Measurements from ENCODE around the gene ADM2.
A peak's percentile ranks its signal among the peaks of the same experiment; 100 is the strongest.

ADM2 gene

GRCh38 chr22:50467773-50468440, 13.4 kb upstream of the ADM2 start:
- no peak for DNase-seq (ENCODE audit: low read depth)

- DNase-seq (ENCODE audit: low read depth), result no peak
Observed at GRCh38 chr22:50468626-50469025, 12.7 kb upstream of the ADM2 start.

GRCh38 chr22:50469377-50470305, 11.7 kb upstream of the ADM2 start:
- DNase-seq (ENCODE audit: low read depth), result peak; percentile 95

- no peak for DNase-seq (ENCODE audit: low read depth)
Observed at GRCh38 chr22:50470491-50470890, 10.9 kb upstream of the ADM2 start.

GRCh38 chr22:50471197-50471847, 10.0 kb upstream of the ADM2 start:
- DNase-seq (ENCODE audit: low read depth), result no peak

GRCh38 chr22:50471962-50472361, 9.4 kb upstream of the ADM2 start:
- DNase-seq (ENCODE audit: low read depth), result no peak

- DNase-seq (ENCODE audit: low read depth), result peak; percentile 22
Observed at GRCh38 chr22:50473088-50473487, 8.3 kb upstream of the ADM2 start.

- peak; percentile 33 for DNase-seq (ENCODE audit: low read depth)
Observed at GRCh38 chr22:50473855-50474671, 7.3 kb upstream of the ADM2 start.

- peak; percentile 81 for DNase-seq (ENCODE audit: low read depth)
Observed at GRCh38 chr22:50474710-50475651, 6.4 kb upstream of the ADM2 start, which contains the start of gene SBF1. Gene SBF1, minus strand, starts transcription at chr22:50475035. Its CDS starts 195 bp downstream, at chr22:50474840.

- no peak for DNase-seq (ENCODE audit: low read depth)
Observed at GRCh38 chr22:50475652-50476002, 5.7 kb upstream of the ADM2 start.

- DNase-seq (ENCODE audit: low read depth), result no peak
Observed at GRCh38 chr22:50476868-50477267, 4.5 kb upstream of the ADM2 start.

- DNase-seq (ENCODE audit: low read depth), result no peak
Observed at GRCh38 chr22:50477923-50478322, 3.4 kb upstream of the ADM2 start.

GRCh38 chr22:50479721-50480120, 1.6 kb upstream of the ADM2 start:
- DNase-seq (ENCODE audit: low read depth), result no peak

- DNase-seq (ENCODE audit: low read depth), result no peak
Observed at GRCh38 chr22:50481045-50481439, 301 bp upstream of the ADM2 start.

- DNase-seq (ENCODE audit: low read depth), result no peak
Observed at GRCh38 chr22:50482107-50483074, 1.0 kb downstream of the ADM2 start.

- no peak for DNase-seq (ENCODE audit: low read depth)
Observed at GRCh38 chr22:50483106-50483505, 1.8 kb downstream of the ADM2 start.

- no peak for DNase-seq (ENCODE audit: low read depth)
Observed at GRCh38 chr22:50483556-50483955, 2.2 kb downstream of the ADM2 start.

GRCh38 chr22:50483977-50484853, 2.9 kb downstream of the ADM2 start:
- no peak for DNase-seq (ENCODE audit: low read depth)
